ENCODE measurements around the gene LARP4B.

DNA sequence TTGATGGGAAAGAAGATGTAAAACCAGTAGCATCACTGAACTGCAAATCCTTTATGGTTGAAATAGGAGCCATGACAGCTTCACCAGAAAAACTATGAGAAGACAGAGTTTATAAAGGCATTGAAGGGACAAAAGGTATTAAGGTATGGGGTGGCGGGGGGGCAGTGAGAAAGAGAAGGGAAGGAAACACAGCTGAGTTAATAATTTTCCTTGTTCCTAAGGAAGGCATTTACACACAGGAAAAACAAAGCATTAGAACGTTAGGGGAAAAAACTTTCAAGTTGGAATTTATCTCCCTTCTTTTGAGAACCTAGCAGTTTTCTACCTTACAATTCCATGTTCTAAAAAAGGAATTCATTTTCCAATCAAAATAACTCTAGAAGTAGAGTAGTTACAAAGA is 4.4 kb downstream of the LARP4B start:
- no peak for TF ChIP-seq TAF1 (conservative IDR thresholded peaks at IDR 0.05)
- TF ChIP-seq CTCF (IDR thresholded peaks at IDR 0.05; ENCODE audit: low read depth, low read length, missing input control) = no peak
- TF ChIP-seq, protein P1, sequence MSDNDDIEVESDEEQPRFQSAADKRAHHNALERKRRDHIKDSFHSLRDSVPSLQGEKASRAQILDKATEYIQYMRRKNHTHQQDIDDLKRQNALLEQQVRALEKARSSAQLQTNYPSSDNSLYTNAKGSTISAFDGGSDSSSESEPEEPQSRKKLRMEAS (IDR thresholded peaks at IDR 0.05) = no peak
